H1 (cell line): ENCODE data around the gene KIDINS220. TPM values are rescaled to one million over a fixed set of nuclear protein-coding genes. Genes with fewer than 3 reads are reported as not detected.

ENCODE experiments used
- CTCF ChIA-PET: fragments of 300-600 bp; sonication (Branson Sonifier 250); formaldehyde crosslinking; loops from one replicate; lab custom pipeline; 2021; ENCODE audit not compliant: partially characterized antibody; lab: Charles Lee
- POLR2A ChIA-PET: fragments of 300-600 bp; sonication (Branson Sonifier 250); formaldehyde crosslinking; loops from one replicate; lab custom pipeline; 2021; ENCODE audit warnings: inconsistent platforms; ENCODE audit not compliant: partially characterized antibody; lab: Charles Lee
- DNase-seq, 2 experiments: peaks; one replicate each; pipeline versions ENCODE4 v3.0.0 to v3.0.0-alpha.2; 2010 to 2022; ENCODE audit warnings: low spot score in 2 of 2, low read depth in 1 of 2, mixed read lengths in 1 of 2
- FAIRE-seq: peaks from 2 replicates; lab custom pipeline; 2011; peaks lifted over from hg19 to GRCh38; lab: Jason Lieb, UNC
- H2AFZ ChIP-seq: 2 replicates; pipeline ENCODE4 v1.8.1; 2012; ENCODE audit warnings: low read length, inconsistent platforms
- H2AK5ac ChIP-seq: 2 replicates; pipeline ENCODE4 v1.6.1; 2013; ENCODE audit warnings: low read depth, low read length
- H2BK120ac ChIP-seq: replicated peaks from 2 replicates; pipeline ENCODE3; 2013; ENCODE audit warnings: low read depth, low read length, inconsistent platforms
- H2BK12ac ChIP-seq: 2 replicates; pipeline ENCODE4 v1.6.1; 2013; ENCODE audit warnings: low read depth, low read length
- H2BK15ac ChIP-seq: 2 replicates; pipeline ENCODE4 v1.6.1; 2013; ENCODE audit warnings: low read length
- H2BK20ac ChIP-seq: 2 replicates; pipeline ENCODE4 v1.6.1; 2013; ENCODE audit warnings: low read length
- H2BK5ac ChIP-seq: 2 replicates; pipeline ENCODE4 v1.6.1; 2013; ENCODE audit warnings: low read depth, low read length
- H3K14ac ChIP-seq: 2 replicates; pipeline ENCODE4 v1.6.1; 2013; ENCODE audit warnings: inconsistent platforms; ENCODE audit not compliant: insufficient read length
- H3K18ac ChIP-seq: 2 replicates; pipeline ENCODE4 v1.6.1; 2013; ENCODE audit warnings: low read length; ENCODE audit errors: extremely low read depth
- H3K23ac ChIP-seq: 2 replicates; pipeline ENCODE4 v1.6.1; 2013; ENCODE audit warnings: inconsistent platforms; ENCODE audit not compliant: insufficient read length
- H3K23me2 ChIP-seq: 2 replicates; pipeline ENCODE4 v1.6.1; 2013; ENCODE audit warnings: low read depth, low read length
- H3K27ac ChIP-seq: 2 replicates; pipeline ENCODE4 v1.6.1; 2011; ENCODE audit warnings: low read depth, low read length, inconsistent platforms
- H3K27me3 ChIP-seq, 4 experiments: replicated peaks in 1 of 4; 1 replicate in 1 of 4; 2 replicates in 3 of 4; pipeline versions ENCODE4 v1.6.1 to v1.8.1; 2011 to 2013; ENCODE audit warnings: low read length in 3 of 4, mild to moderate bottlenecking in 3 of 4, inconsistent platforms in 2 of 4, mixed read lengths in 2 of 4, moderate library complexity in 1 of 4; ENCODE audit not compliant: control insufficient read depth in 3 of 4, insufficient read depth in 3 of 4; ENCODE audit errors: extremely low read depth in 1 of 4
- H3K36me3 ChIP-seq, 4 experiments: 2 replicates each; pipeline versions ENCODE4 v1.6.1 to v1.8.1; 2011 to 2013; ENCODE audit warnings: mild to moderate bottlenecking in 4 of 4, low read length in 3 of 4, moderate library complexity in 2 of 4, control low read depth in 1 of 4, inconsistent platforms in 1 of 4; ENCODE audit not compliant: insufficient read depth in 4 of 4, control insufficient read depth in 2 of 4
- H3K4ac ChIP-seq: replicated peaks from 2 replicates; pipeline ENCODE3; 2013; ENCODE audit warnings: low read length, low read depth, mixed read lengths, inconsistent platforms; ENCODE audit not compliant: insufficient read length
- H3K4me1 ChIP-seq, 4 experiments: replicated peaks in 1 of 4; 1 replicate in 1 of 4; 2 replicates in 3 of 4; pipeline versions ENCODE4 v1.6.1 to v1.8.1; 2011 to 2013; ENCODE audit warnings: low read length in 3 of 4, inconsistent platforms in 2 of 4, mixed read lengths in 1 of 4; ENCODE audit not compliant: insufficient read depth in 4 of 4, control insufficient read depth in 3 of 4
- H3K4me2 ChIP-seq, 2 experiments: 2 replicates each; pipeline versions ENCODE4 v1.6.1 to v1.8.1; 2011 to 2013; ENCODE audit warnings: low read depth in 2 of 2, low read length in 2 of 2, control low read depth in 1 of 2, inconsistent platforms in 1 of 2, mild to moderate bottlenecking in 1 of 2; ENCODE audit not compliant: insufficient read depth in 1 of 2
- H3K4me3 ChIP-seq, 4 experiments: fragments of 200-600, 300-600 bp in 1 of 4; sonication (generic), shearing (Covaris generic), sonication (Bioruptor Twin) in 1 of 4; 2 replicates each; pipeline versions ENCODE4 v1.5.1 to v1.8.1; 2011 to 2016; ENCODE audit warnings: low read length in 4 of 4, low read depth in 3 of 4, control low read depth in 2 of 4, inconsistent platforms in 2 of 4, mild to moderate bottlenecking in 2 of 4, mixed read lengths in 1 of 4, moderate library complexity in 1 of 4; ENCODE audit not compliant: insufficient read depth in 2 of 4; ENCODE audit errors: extremely low read depth in 1 of 4
- H3K56ac ChIP-seq: replicated peaks from 2 replicates; pipeline ENCODE3; 2013; ENCODE audit warnings: low read depth, mild to moderate bottlenecking, mixed read lengths, low read length, inconsistent platforms; ENCODE audit not compliant: insufficient read length
- H3K79me1 ChIP-seq: 2 replicates; pipeline ENCODE4 v1.6.1; 2013; ENCODE audit warnings: low read depth, low read length, control low read depth
- H3K79me2 ChIP-seq, 2 experiments: 2 replicates each; pipeline versions ENCODE4 v1.6.1 to v1.8.1; 2012 to 2013; ENCODE audit warnings: low read length in 2 of 2, mild to moderate bottlenecking in 2 of 2, inconsistent platforms in 1 of 2; ENCODE audit not compliant: insufficient read depth in 2 of 2, control insufficient read depth in 1 of 2
- H3K9ac ChIP-seq, 4 experiments: replicated peaks in 1 of 4; 1 replicate in 1 of 4; 2 replicates in 3 of 4; pipeline versions ENCODE4 v1.6.1 to v1.8.1; 2011 to 2013; ENCODE audit warnings: low read depth in 3 of 4, low read length in 3 of 4, control low read depth in 2 of 4, mild to moderate bottlenecking in 2 of 4, moderate library complexity in 2 of 4, inconsistent platforms in 1 of 4; ENCODE audit errors: extremely low read depth in 1 of 4
- H3K9me3 ChIP-seq, 2 experiments: 2 replicates each; pipeline versions ENCODE4 v1.6.1 to v1.8.1; 2012 to 2013; ENCODE audit warnings: mild to moderate bottlenecking in 2 of 2, moderate library complexity in 2 of 2, control low read depth in 1 of 2, inconsistent platforms in 1 of 2, low read depth in 1 of 2, low read length in 1 of 2, mixed read lengths in 1 of 2; ENCODE audit not compliant: insufficient read depth in 2 of 2
- H4K20me1 ChIP-seq, 2 experiments: replicated peaks in 1 of 2; 2 replicates each; pipeline versions ENCODE3 to v1.8.1; 2011 to 2013; ENCODE audit warnings: inconsistent platforms in 2 of 2, low read length in 2 of 2, mild to moderate bottlenecking in 1 of 2; ENCODE audit not compliant: insufficient read depth in 2 of 2, control insufficient read depth in 1 of 2
- H4K5ac ChIP-seq: 2 replicates; pipeline ENCODE4 v1.6.1; 2013; ENCODE audit warnings: low read length, low read depth, mixed read lengths, inconsistent platforms; ENCODE audit not compliant: insufficient read length
- H4K8ac ChIP-seq: 2 replicates; pipeline ENCODE4 v1.8.0; 2013; ENCODE audit warnings: mild to moderate bottlenecking, moderate library complexity, low read length, inconsistent platforms; ENCODE audit not compliant: insufficient read depth; ENCODE audit errors: extremely low read depth
- H4K91ac ChIP-seq: replicated peaks from 2 replicates; pipeline ENCODE3; 2013; ENCODE audit warnings: low read length, mixed read lengths, inconsistent platforms; ENCODE audit not compliant: insufficient read length
- BACH1 ChIP-seq: IDR thresholded peaks from 2 replicates; pipeline ENCODE4 v1.6.1; 2012; ENCODE audit warnings: low read length, improper control_type of control experiment
- CTBP2 ChIP-seq: IDR thresholded peaks from 2 replicates; pipeline ENCODE4 v1.7.0; 2011; ENCODE audit warnings: borderline replicate concordance, mild to moderate bottlenecking, moderate library complexity, mixed read lengths, low read length; ENCODE audit not compliant: insufficient read depth, insufficient read length
- JUND ChIP-seq: IDR thresholded peaks from 2 replicates; pipeline ENCODE4 v1.6.1; 2011; ENCODE audit warnings: mild to moderate bottlenecking, improper control_type of control experiment, low read length
- MAFK ChIP-seq: IDR thresholded peaks from 2 replicates; pipeline ENCODE4 v1.6.1; 2012; ENCODE audit warnings: low read depth, mild to moderate bottlenecking, improper control_type of control experiment, low read length
- POLR2AphosphoS5 ChIP-seq: IDR thresholded peaks from 2 replicates; pipeline ENCODE4 v1.6.1; 2011; ENCODE audit warnings: low read depth, low read length
- TAF7 ChIP-seq: optimal IDR thresholded peaks from 2 replicates; pipeline ENCODE3; 2011; ENCODE audit warnings: low read depth, mild to moderate bottlenecking, inconsistent platforms, low read length, moderate library complexity, borderline replicate concordance
- TEAD4 ChIP-seq: IDR thresholded peaks from 2 replicates; pipeline ENCODE4 v1.6.1; 2012; ENCODE audit warnings: low read depth, low read length, inconsistent platforms, mixed read lengths
- WGBS, 2 experiments: shearing (Covaris generic) in 1 of 2; methylation state at CpG; one replicate each; pipeline versions ENCODE4 v1.1.6 to v1.1.7; 2013 to 2015; ENCODE audit warnings: low lambda C conversion rate in 2 of 2, mixed read lengths in 2 of 2, inconsistent platforms in 1 of 2, low coverage in 1 of 2, missing lambda C conversion rate in 1 of 2; ENCODE audit not compliant: insufficient replicate concordance in 2 of 2, insufficient coverage in 1 of 2, insufficient read length in 1 of 2; ENCODE audit errors: extremely low coverage in 1 of 2, missing lambda C conversion rate in 1 of 2; 5-methylcytosine and 5-hydroxymethylcytosine counted together
- polyA plus RNA-seq, 7 experiments: library from polyadenylated mRNA; depleted of rRNA in 3 of 7; stranded (reverse) in 5 of 7; unstranded in 2 of 7; fragments of >200 nt in 5 of 7; fragments of 200-250 nt in 2 of 7; gene quantifications; 1 replicate in 5 of 7; 2 replicates in 1 of 7; 4 replicates in 1 of 7; pipeline versions ENCODE4 v1.2.1 to v1.2.3, GENCODE V29; 2011 to 2013; ENCODE audit warnings: missing spikeins in 2 of 7, mixed read lengths in 2 of 7
- total RNA-seq: library from RNA; stranded (reverse); fragmentation: NEBNext Ultra II Directional; extraction: Animal tissue kit (Norgen Biotek cat#: 25700); gene quantifications from 2 replicates; pipeline ENCODE4 v1.2.1, GENCODE V29; 2021
- TF ChIP-seq, protein P1 (sequence below): IDR thresholded peaks from 2 replicates; pipeline ENCODE4 v1.6.1; 2011; ENCODE audit warnings: low read length, improper control_type of control experiment

The KIDINS220 gene
- total and polyA plus RNA-seq, 2 of the 8 experiments (the other 6 are each of a cell fraction or from before 2014, with no cell fraction given), result 21.2 to 27.1 TPM

DNA sequence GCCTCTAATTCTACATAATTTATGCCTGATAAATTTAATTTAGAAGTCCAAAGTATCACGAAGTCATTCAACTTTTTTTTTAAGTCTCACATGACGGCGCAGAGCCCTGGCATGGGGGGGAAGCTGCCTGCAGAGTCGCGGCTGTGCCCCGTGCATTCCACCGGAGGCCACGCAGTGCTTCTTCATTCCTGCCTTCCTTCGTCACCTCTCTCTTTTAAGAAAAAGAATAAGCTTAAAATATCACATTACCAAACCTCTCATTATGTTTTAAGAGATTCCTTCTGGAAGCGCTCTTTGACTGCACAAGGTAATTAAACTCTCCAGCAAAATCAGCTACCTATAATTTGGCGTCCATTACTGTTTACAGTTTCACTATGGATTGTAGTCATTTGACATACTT lies 20.3 kb upstream of the KIDINS220 start:
- Histone ChIP-seq H3K56ac (no peak overlapping the region), H3K36me3 (no peaks in the 10 kb centered on the region), H2BK20ac (no peak overlapping the region), H3K27me3 (no peaks in the 10 kb centered on the region), H3K23ac (no peak overlapping the region), H3K4me1 (peaks cover 0 to 4% (median under 1%) of the 10 kb centered on the region in 4 experiments; a peak in 2 of 7 replicates), H3K18ac (no peak overlapping the region), H2AFZ (no peak overlapping the region), H2AK5ac (no peak overlapping the region), H3K4me2 (no peak overlapping the region), H2BK15ac (no peak overlapping the region), H3K23me2 (no peaks in the 10 kb centered on the region), H4K5ac (no peak overlapping the region), H4K91ac (no peak overlapping the region), H3K79me2 (no peaks in the 10 kb centered on the region), H3K4me3 (no peak overlapping the region), H3K79me1 (no peaks in the 10 kb centered on the region), H4K20me1 (no peaks in the 10 kb centered on the region), H3K9me3 (no peaks in the 10 kb centered on the region), H3K9ac (no peak overlapping the region), H2BK120ac (no peak overlapping the region), H3K4ac (no peak overlapping the region), H3K27ac (no peak overlapping the region), H2BK5ac (no peak overlapping the region), H2BK12ac (no peak overlapping the region), H4K8ac (no peak overlapping the region), H3K14ac (no peak overlapping the region)
- DNase-seq, result no peak
- FAIRE-seq, result no peak
- TF ChIP-seq TAF7 (no peak), JUND (no peak), BACH1 (no peak), POLR2AphosphoS5 (no peak), MAFK (no peak), CTBP2 (no peak), TEAD4 (no peak)
- TF ChIP-seq, protein P1, sequence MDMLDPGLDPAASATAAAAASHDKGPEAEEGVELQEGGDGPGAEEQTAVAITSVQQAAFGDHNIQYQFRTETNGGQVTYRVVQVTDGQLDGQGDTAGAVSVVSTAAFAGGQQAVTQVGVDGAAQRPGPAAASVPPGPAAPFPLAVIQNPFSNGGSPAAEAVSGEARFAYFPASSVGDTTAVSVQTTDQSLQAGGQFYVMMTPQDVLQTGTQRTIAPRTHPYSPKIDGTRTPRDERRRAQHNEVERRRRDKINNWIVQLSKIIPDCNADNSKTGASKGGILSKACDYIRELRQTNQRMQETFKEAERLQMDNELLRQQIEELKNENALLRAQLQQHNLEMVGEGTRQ, result no peak
- ChIA-PET POLR2A (no interaction called here), CTCF (interaction anchor here (0.6 kb wide), 1 partner anchor 15 kb away, joined by 3 read pairs; no protein-coding TSS in a partner anchor)
- WGBS, 2 experiments, result 81% methylated on average over 11 of the region's 11 CpGs; no CpG with 5 or more reads in 1 of the 2 experiments
